Left renal cortex interstitium (tissue), 4 donors: ENCODE measurements around the gene PSMB9. TPM values are rescaled to one million over a fixed set of nuclear protein-coding genes. Genes with fewer than 3 reads are reported as not detected.

Source experiments
- DNase-seq, 4 donors: peaks; one replicate each; pipeline ENCODE4 v3.0.0-alpha.2; 2013; ENCODE audit warnings: low read depth in 4 of 4, low spot score in 2 of 4, missing footprints in 1 of 4
- polyA plus RNA-seq, 4 donors: library from polyadenylated mRNA; unstranded; fragments of 120-200 nt; gene quantifications; one replicate each; pipeline ENCODE4 v1.2.1, GENCODE V29; 2013; ENCODE audit not compliant: insufficient read length in 4 of 4

PSMB9 gene
- polyA plus RNA-seq, 4 donors: 4.4 to 8.4 (median 7.7) TPM

DNA sequence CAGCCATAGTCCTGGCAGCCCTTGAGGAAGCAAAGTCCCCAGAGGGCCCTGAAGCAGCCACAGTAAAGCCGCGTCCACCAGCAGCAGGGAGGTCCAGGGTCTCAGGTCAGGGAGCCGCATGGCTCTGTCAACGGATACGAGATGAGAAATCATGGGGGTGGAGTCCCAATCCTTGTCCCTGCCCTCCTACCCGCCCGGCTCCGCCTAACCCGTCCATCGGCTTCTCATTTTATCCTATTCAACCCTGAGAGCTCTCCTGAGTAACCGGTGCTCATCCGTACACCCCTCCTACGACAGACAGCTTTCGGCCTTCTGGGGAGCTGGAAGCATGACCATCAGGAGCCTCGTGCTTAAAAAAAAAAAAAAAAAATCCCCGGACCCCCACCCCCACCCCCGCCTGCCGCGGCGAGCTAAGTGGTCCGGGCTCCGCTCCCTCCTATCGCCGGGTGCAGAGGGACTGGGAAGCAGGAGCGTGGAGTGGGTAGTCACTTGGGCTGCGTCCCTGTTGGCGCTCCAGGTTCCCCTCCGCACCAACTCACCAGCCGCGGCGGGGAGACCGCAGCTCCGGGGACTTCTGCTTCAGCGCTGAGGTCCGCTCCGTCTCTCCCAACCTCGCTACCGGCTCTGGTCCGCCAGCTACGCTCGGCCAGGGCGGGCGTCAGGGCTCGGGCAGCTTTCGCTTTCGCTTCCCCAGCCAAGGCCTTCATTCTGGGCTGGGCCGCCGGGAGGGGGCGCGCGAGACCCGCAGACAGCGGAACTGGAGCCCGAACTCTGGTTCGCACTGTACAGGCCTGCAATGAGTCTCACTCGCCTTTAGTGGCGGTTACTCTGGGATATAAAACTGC lies 15.7 kb upstream of the PSMB9 start, which contains the start of gene TAP2:
TAP2 (minus strand) TSS at position 626 of the 845 bp plus-strand sequence; CDS start at position 120, 506 bp downstream.
- peak; percentile 74 to 92 (median 87) for DNase-seq

DNA sequence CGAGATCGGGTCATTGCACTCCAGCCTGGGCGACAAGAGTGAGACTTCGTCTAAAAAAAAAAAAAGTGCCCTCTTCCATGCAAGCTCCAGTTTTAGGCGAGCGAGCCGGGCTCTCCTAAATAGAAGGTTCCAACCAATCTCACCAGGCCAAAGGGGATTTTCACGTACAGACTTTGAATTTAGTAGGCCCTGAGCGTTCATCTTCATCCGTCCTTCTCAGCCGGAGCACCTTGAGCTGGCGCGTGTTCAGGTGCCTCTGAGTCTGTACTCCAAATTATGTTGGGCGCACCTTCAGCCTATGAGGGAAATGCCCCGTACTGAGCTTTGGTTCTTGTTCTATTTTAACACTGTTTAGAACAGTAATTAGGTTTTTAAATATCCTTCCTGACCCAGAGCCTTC lies 14.6 kb upstream of the PSMB9 start:
- no peak for DNase-seq

DNA sequence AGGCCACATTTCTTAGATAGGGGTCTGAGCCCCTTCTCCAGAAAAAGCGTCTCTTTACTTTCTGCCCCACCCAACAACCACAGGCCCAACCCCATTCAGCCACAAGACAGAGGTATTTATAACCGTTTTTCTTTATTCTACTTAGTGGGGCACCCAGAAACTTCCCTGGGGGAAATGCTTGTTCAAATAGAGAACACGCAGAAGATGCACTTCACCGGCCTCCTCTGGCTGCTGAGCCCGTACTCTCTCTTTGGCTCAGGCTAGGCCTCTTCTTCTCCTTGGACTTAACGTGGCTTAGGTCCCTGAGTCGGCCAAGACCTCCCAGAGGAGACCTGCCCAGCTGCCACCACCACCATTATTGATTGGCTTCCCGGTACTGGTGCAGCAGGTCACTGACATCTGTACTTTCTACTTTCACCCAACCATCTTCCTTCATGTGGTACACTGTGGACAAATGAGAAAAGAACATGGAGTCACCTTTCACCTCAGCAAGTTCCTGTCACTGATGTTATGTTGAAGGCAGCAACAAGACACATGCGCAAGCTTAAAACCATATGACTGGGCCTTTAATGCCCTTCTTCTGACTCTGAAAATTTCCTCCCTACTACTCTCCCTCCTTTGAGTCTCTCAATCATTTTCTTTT lies 13.3 kb upstream of the PSMB9 start:
- no peak for DNase-seq

DNA sequence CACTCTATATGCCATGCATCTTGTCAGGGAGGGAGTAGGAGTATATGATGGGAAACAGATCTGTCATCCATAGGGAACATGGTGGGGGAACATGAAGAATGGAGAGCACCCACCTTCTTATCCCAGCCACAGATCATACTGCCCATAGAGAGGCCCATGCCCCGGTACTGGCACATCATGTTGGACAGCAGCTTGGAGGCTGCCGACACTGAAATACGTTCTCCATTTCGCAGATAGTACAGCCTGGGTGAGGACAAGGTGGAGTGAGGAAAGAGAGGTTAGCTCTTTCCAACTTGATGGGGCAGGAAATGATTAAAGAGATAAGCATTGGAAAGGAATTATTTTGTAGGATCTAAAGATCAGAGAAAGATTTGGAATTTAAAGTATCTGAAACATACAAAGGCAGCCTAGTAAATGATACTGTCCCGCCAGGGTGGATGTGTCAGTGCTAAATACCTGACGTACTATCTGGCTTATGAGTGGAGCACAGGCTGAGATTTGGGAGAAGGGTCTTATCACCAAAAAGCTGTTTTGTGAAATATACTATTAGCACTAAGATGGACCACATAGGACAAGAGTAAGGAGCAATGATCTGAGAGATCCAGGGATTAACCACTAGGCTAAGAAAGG lies 11.9 kb upstream of the PSMB9 start:
- DNase-seq: no peak

DNA sequence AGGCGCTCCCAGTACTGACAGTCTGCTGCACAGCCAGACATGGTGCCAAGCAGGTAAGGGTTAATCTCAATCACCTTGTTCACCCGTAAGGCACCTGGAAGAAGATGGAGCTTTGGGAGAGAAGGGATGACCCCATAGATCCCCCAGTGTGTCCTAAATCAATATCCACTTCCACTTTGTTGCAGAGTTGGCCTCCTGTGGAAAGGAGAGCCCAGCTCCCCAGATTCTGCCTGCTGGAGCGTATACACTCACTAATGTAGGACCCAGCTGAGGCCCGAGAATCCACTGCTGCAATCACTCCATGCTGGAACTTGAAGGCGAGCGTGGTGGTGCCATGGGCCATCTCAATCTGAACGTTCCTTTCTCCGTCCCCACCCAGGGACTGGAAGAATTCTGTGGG lies 11.3 kb upstream of the PSMB9 start:
- DNase-seq: no peak

DNA sequence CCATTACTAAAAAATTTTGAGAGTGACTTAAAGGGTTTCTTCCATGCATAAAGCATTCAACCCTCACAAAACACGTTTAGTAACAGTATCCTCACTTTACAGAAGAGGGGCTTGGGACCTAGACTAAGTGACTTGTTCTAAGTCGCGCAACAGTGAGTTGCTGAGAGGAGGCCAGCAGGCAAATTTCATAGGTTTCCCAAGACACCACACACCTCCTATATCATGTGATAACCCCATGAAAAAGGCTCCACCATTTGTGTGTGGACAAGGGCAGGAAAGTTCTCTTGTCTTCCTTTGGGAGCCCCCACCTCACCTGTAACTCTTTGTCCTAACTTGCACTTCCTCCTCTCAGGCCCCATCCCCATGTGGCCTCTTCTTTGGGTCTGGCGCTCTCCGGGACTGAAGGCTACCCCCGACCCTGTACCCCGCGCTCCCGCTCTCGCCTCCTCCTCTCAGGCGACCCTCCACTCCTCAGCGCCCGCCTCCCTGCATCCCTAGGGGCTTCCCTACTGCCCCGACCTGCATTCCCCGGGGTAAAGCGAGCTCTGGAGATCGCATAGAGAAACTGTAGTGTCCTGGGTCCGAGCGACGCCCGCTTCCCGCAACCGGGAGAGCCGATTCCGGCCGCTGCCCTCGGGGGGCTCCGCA lies 10.5 kb upstream of the PSMB9 start:
- DNase-seq: no peak

DNA sequence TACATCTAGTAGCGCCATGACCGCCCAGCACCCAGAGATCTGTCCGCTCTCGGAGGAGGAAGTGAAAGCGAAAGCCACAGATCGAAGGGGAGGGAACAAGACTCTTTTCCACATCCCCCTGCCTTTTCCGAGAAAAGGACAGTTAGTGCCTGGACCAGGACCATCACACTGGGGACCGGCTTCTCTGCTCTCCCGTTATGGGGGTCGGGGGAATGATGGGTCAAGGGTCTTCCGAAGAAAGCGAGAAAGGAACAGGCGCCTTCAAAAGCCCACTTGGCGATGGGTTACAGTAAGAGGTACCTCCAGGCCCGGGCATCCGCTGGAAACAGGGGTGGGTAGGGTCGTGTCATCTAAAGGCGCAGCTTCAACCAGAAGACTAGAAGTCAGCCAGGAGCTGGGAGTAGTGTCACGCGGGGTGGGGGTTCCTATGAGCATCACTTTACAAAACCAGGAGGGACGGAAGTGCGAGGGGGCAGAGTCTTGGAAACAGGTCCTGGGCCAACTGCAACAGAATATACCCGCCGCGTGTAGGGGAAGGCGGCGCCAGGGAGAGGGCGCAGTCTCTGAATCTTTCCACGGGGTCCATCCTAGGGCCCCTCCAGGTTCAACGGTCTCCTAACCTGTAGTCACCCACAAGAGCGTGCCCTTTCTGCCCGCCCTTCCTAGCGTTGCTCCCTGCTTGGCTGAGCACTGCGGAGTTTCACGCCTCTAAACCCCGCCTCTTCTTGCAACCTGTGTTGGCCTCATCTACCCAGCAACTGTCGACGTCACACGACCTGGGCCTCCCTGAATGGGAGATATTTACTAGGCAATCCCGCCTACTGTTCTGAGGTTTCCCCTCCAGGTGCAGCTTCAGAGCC lies 9.8 kb upstream of the PSMB9 start, which contains the start of gene PSMB8:
PSMB8 (minus strand) TSS at position 69 of the 860 bp plus-strand sequence; CDS start at position 18, 51 bp downstream.
- DNase-seq: peak; percentile 88 to 95 (median 91)

DNA sequence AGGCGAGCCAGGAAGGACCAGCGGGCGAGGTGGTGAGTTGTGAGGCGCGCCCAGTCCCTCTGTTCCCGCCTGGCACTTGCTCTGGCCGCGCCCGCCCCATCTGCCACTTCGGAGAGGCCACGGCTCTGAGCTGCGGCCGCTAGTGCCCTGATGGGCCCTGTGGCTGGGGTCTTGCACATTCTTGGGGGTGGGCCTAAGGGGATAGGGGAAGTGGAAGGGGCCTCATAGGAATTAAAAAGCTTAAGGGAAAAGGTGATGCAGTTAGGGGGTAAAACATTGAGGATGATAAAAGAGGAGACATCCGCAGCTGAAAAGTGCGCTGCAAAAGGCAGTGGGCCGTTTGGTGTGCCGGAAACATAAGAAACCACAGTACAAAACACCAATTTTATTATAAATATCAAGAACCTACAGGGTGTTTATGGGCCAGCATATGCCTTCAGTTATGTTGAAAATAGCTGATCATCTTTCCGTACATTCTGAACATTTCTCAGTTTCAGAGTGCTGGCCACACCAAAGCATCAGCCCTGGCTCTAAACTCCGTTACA lies 9.1 kb upstream of the PSMB9 start:
- no peak for DNase-seq

DNA sequence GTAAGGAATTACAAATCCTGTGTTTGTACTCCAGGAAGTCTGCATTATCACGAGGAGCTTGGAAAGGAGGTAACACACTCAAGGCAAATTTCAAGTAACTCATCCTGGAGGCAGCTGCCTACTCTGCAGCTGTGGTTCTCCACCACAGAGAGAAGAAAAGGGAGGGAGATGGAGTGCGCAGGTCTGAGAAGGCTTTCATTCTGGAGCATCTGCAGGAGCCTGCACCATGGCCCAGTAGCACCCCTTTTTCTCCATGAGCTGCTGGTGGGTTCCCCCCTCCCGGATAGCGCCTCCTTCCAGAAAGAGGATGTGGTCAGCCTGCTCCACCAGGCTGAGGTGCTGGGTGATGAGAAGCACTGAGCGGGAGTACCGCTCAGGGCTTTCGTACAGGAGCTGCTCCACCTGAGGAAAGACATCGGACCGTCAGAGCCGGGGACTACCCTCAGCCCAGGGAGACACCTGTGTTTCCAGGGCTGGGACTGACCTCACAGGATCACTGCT lies 8.6 kb upstream of the PSMB9 start:
- DNase-seq: no peak

DNA sequence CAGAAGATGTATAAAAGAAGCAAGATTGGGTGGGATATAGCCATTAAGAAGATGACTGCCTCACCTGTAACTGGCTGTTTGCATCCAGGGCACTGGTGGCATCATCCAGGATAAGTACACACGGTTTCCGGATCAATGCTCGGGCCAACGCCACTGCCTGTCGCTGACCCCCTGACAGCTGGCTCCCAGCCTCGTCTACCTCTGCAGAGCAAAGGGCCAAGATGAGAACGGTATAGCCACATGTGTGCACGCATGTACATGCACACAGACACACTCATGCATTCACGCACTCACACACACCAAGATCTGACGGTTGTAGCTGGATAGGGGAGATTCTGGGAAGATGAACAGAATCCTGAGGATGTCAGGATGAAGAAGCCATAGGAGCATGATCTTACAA lies 7.0 kb upstream of the PSMB9 start:
- no peak for DNase-seq

DNA sequence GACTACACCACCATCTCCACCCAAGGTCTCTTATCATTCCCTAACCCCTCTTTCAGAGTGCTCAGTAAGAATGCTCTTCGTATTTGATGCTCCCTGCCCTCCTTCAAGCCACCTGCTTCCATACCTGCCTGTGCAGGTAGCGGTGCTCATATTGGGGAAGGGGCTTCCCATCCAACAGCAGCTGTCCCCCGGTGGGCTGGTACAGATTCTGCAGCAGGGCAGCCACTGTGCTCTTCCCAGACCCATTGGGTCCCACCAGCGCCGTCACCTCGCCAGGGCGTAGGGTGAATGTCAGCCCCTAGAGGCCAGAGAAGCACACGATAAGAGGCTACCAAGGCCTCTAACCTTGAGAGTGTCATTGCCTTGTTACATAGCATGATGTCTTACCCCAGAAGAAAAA lies 6.2 kb upstream of the PSMB9 start:
- no peak for DNase-seq

DNA sequence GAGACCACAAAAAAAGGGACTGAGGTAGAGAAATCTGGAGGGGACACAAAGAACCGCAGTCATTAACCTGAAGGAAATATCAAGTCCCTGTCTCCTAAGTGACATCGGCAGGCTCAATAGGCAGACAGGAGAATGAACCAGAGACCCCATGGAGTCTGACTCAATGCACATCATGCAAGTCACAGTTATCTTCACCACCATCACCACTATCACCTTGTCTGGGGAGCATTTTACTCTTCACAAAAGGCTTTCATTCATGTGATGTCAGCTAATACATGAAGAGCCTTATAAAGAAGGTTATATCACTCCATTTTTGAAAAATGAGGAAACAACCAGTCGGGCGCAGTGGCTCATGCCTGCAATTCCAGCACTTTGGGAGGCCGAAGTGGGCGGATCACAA lies 4.9 kb upstream of the PSMB9 start:
- no peak for DNase-seq

DNA sequence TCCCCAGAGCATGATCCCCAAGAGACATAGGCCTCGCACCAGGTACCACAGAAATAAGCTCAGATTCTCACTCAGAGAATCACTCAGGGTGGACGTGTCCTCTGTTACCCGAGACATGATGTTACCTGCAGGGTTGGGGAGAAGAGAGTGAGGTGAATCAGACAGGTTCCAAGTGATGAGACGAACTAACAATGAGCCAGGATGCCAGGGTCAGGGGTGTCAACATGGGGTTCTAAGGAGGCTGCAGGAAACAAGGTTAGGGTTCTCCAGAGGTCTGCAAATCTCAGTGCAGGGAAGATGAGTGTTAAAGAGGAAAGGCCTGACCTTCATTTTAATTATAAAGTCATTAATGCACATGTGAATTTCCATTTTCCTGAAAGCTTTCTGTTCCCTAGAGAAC lies 3.0 kb upstream of the PSMB9 start:
- no peak for DNase-seq

DNA sequence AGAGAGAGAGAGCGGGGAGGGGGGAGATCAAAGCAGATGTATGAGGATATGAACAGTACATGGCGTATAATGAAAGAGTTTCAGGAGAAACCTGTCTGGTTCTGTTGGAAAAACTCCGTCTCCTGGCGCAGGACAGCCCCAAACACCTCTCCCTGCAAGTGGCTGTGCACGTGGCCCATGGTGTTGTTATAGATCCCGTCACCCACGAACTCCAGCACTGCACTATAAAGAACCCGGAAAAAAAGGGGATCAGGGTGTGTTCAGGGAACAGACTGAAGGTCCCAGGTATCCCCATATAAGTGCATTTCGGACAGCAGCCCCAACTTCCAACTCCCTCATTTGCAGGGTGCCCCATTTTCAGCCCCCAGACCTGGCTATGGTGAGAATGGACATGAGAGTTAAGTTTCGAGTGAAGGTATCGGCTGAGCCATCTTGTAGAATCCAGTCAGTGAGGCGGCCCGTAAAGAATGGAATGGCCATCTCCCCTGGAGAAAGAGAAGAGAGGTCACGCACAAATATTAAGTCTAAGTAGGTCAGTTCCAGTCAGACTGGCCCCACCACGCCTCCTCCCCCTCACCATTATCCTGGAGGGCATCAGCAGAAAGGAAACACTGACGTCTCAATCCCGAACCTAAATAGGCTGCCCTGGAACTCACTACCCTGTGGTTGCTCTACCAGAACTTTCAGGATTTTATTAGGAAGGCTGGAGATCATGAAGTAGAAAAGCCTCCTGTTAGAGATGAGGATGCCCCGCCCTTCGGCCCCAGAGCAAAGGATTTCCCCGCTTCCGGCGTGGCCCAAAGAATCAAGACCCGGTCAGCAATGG lies 1.8 kb upstream of the PSMB9 start:
- DNase-seq: no peak

DNA sequence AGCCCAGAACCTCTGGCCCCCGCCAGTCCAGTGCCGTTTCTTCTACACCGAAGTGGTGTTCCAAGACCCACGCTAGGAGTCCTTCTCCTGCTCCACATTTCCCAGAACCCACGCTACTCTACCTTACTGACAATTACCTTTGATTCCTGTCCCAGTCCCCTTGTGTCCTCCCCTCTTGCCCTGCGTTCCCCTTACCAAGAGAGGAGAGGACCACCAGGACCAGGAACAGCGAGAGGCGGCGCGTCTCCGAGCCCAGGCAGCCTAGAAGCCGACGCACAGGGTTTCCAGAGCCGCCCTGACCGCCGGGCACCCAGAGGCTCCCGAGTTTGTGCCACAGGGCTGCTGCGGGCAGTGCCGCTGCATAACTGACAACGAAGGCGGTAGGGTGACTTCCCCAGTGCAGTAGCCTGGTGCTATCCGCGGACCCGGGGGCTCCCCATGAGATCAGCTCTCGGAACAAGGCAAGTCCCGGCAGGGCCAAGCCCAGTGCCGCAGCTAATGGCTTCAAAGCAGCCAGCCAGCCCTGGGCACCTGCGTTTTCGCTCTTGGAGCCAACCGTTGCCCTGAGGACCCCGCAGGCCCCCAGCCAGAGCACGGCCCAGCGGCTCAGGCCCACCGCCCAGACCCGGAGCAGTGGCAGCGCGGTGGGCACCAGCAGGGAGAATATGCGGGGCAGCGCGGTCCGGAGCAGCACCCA lies 1.0 kb upstream of the PSMB9 start:
- peak in 1 of 4 donors; percentile 38 for DNase-seq

DNA sequence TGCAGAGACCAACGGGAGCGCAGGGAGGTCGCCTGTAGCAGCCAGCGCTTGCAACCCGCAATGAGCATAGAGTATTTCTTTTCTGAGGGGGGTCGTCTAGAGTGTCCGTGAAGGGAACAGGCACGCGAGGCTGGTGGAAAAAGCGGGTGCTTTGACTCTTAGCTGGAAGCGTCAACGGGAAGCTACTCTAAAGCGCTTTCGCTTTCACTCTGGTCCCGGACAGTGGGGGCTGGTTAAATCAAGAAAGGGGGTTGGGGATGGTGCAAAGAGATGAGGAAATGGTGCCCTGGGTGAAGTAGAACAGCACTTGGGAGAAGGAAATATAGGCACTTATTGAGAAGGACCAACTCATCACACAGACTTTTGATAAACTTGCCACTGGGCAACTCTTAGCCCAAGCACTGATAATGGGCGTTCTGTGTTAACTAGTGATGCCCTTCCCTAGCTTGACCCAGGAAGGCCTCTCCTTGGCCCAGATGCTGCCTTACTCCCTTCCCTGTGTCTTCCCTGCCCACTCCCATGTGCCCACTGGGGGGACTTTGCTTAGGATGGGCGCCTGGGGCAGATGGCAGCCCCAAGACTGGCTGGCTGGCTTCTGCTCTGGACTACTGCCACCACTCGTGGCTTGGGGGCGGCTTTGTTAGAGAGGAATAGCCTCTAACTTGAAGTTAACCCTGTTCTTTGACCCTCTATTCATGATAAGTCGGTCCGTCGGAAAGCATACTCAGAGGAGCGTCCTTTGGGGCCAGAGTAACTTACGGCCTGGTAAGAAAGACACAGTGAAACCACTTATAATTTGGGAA lies 585 bp downstream of the PSMB9 start:
- DNase-seq: peak in 2 of 4 donors; percentile 27 to 29

DNA sequence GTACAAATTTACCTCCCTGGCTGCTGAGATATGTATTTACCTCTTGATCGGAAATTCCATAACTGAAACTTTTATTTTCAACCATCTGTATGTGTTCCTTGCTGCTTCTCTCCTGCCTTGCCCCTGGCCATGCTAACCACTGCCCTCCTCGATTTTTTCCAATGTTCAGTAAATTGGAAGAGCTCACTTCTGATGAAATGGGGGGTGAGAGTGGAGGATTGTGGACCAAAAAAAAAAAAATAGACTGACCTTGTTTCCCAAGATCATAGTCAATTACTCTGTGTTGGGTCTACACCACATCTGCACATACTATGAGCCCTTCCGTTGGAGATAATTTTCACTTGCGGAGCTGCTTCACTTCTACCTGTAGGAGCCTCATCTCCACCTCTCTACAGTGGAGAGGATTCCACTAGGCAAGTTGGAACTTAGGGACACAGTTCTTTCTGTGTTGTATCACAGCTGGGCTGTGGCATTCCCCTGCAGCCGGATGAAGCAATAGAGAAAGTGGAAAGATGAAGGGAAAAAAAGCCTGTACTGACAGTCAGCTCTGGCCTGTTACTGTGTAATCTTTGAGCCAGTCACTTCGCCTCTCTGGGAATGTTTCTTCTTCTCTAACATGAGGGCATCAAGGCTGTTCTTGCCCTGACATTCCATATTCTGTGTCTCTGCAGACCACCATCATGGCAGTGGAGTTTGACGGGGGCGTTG lies 1.6 kb downstream of the PSMB9 start:
- no peak for DNase-seq
